MCF 10A (cell line): Measurements from ENCODE around the gene STOML3. TPM values are rescaled to one million over a fixed set of nuclear protein-coding genes. Genes with fewer than 3 reads are reported as not detected.

ENCODE experiments used
- BruUV-seq: library from RNA; stranded (reverse); fragments of 400-500 nt; replicated peaks from 2 replicates; lab custom pipeline; 2021; lab: Mats Ljungman, UMichigan
- CTCF ChIA-PET: fragments of 300-600 bp; sonication (Branson Sonifier 250); formaldehyde crosslinking; extraction: SDS; loops from one replicate; lab custom pipeline; 2021; ENCODE audit warnings: antibody characterized with exemption, inconsistent platforms; lab: Yijun Ruan, JAX
- POLR2A ChIA-PET: fragments of 300-600, 350-650 bp; sonication (Branson Sonifier 250); formaldehyde crosslinking; extraction: SDS; loops from one replicate; lab custom pipeline; 2020; ENCODE audit warnings: antibody characterized with exemption, inconsistent platforms; lab: Yijun Ruan, JAX
- DNase-seq: peaks from one replicate; pipeline ENCODE4 v3.0.0-alpha.2; 2018; ENCODE audit not compliant: unreplicated experiment
- H3K27ac Mint-ChIP-seq: one replicate; pipeline ENCODE4 v1.8.0; 2022; ENCODE audit warnings: mild to moderate bottlenecking, low read depth, mixed read lengths; ENCODE audit not compliant: unreplicated experiment
- H3K27me3 Mint-ChIP-seq: one replicate; pipeline ENCODE4 v1.8.0; 2022; ENCODE audit warnings: mixed read lengths; ENCODE audit not compliant: insufficient read depth, unreplicated experiment
- H3K36me3 Mint-ChIP-seq: one replicate; pipeline ENCODE4 v1.8.0; 2022; ENCODE audit warnings: mild to moderate bottlenecking, moderate library complexity, mixed read lengths; ENCODE audit not compliant: insufficient read depth, unreplicated experiment
- H3K4me1 Mint-ChIP-seq: one replicate; pipeline ENCODE4 v1.8.0; 2022; ENCODE audit warnings: mixed read lengths; ENCODE audit not compliant: insufficient read depth, unreplicated experiment
- H3K4me3 Mint-ChIP-seq: one replicate; pipeline ENCODE4 v1.8.0; 2022; ENCODE audit warnings: mild to moderate bottlenecking, moderate library complexity, mixed read lengths; ENCODE audit not compliant: unreplicated experiment
- H3K9me3 Mint-ChIP-seq: one replicate; pipeline ENCODE4 v1.8.0; 2022; ENCODE audit warnings: mixed read lengths; ENCODE audit not compliant: unreplicated experiment
- intact Hi-C: fragments of 100-400 bp; cut with micrococcal nuclease; formaldehyde crosslinking; loops from 2 replicates; pipeline ENCODE4 v1.14.1; 2022
- total RNA-seq: library from RNA; stranded (reverse); gene quantifications from 2 replicates; pipeline ENCODE4 v1.2.3, GENCODE V29; 2022
- TF ChIP-seq, protein P1 (sequence below): fragments of 200-600 bp; IDR thresholded peaks from one replicate; pipeline ENCODE4 v1.8.0; 2022; ENCODE audit warnings: antibody characterized with exemption, mild to moderate bottlenecking; ENCODE audit not compliant: unreplicated experiment

STOML3 gene
- total RNA-seq, 1 experiment from 2014 or later, result not detected

DNA sequence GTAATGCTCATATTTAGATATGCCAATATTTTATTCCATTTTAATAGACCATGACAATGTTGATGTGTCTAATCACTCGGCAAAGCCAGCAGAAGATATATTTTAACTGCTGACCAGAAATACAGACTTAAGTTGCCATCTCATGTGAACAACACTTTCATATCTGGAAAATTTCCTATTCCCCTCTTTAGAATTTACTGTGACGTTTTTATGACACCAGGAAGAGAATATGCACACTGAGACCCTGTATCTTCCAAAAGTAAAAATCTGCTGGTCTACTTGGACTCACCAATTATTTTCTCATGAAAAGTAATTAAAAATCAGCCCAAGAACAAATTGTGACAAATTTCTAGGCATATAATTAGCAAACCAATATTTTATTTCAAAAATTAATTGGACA is 45.2 kb upstream of the STOML3 start:
- H3K4me1 Mint-ChIP-seq, result peaks cover 6% of the 10 kb centered on the region
- CTCF ChIA-PET, result interaction anchor here (1.5 kb wide), 1 partner anchor 19 kb away, joined by 6 read pairs; no protein-coding TSS in a partner anchor
- intact Hi-C loops, result loop anchor here (5.0 kb wide), 1 partner anchor 577 kb away; no protein-coding TSS in a partner anchor
- TF ChIP-seq, protein P1, sequence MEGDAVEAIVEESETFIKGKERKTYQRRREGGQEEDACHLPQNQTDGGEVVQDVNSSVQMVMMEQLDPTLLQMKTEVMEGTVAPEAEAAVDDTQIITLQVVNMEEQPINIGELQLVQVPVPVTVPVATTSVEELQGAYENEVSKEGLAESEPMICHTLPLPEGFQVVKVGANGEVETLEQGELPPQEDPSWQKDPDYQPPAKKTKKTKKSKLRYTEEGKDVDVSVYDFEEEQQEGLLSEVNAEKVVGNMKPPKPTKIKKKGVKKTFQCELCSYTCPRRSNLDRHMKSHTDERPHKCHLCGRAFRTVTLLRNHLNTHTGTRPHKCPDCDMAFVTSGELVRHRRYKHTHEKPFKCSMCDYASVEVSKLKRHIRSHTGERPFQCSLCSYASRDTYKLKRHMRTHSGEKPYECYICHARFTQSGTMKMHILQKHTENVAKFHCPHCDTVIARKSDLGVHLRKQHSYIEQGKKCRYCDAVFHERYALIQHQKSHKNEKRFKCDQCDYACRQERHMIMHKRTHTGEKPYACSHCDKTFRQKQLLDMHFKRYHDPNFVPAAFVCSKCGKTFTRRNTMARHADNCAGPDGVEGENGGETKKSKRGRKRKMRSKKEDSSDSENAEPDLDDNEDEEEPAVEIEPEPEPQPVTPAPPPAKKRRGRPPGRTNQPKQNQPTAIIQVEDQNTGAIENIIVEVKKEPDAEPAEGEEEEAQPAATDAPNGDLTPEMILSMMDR, result no peak
- peak overlapping the region; percentile 35 for H3K27ac Mint-ChIP-seq
- POLR2A ChIA-PET, result interaction anchor here (0.7 to 2.3 kb wide), 12 partner anchors 8 to 1734 kb away, joined by 3 to 7 read pairs (median 4); no protein-coding TSS in a partner anchor
- peaks cover 6% of the 10 kb centered on the region for H3K36me3 Mint-ChIP-seq
- peak overlapping the region; percentile 97 for H3K4me3 Mint-ChIP-seq
- BruUV-seq, result no TSS peak
- no peaks in the 10 kb centered on the region for H3K9me3 Mint-ChIP-seq
- no peak for DNase-seq
- H3K27me3 Mint-ChIP-seq, result no peaks in the 10 kb centered on the region

DNA sequence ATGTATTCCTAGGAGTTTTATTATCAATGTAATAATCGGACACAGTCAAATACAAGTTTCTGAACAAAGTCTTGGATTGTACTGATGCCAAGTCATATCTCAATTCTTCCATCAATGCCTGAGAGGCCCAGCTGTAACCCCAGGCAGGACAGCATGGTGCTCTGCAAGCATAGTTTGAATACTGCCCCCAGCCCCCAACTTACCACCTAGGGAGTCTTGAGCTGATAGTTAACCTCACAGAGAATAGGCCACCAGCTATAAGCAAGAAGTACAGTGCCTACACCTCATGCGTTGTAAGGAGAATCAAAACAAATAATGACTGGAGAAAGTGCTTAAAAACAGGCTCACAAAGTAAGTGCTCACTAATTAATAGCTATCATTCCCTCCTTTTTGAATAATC is 44.6 kb upstream of the STOML3 start:
- ChIA-PET CTCF (no interaction called here), POLR2A (interaction anchor here (0.9 kb wide), 1 partner anchor 14 kb away, joined by 3 read pairs; no protein-coding TSS in a partner anchor)
- Mint-ChIP-seq H3K36me3 (peaks cover 6% of the 10 kb centered on the region), H3K9me3 (no peaks in the 10 kb centered on the region), H3K27ac (peak overlapping the region; percentile 35), H3K4me3 (peak overlapping the region; percentile 97), H3K27me3 (no peaks in the 10 kb centered on the region), H3K4me1 (peaks cover 6% of the 10 kb centered on the region)
- TF ChIP-seq, protein P1, result no peak
- DNase-seq, result no peak
- no TSS peak for BruUV-seq
- intact Hi-C loops, result loop anchor here (5.0 kb wide), 1 partner anchor 577 kb away; no protein-coding TSS in a partner anchor

DNA sequence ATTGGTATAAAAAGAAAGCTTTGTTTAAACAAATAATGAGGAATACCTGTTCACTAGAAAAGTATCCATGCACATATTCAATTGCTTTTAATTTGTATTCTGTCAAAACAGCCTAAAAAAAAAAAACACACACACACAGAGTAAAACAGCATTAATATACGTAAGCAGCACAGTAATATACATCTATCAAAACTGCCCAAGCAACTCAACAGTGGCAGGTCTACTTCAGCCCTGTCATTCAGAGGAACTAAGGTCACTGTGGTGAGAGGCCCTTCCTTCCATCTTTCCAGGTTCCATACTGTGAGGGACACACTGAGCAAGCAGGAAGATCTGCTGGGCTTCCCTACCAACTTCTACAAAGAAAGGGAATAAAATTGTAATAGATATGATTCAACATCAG is 43.5 kb upstream of the STOML3 start:
- H3K27me3 Mint-ChIP-seq, result no peaks in the 10 kb centered on the region
- POLR2A ChIA-PET, result interaction anchor here (1.5 kb wide), 1 partner anchor 10 kb away, joined by 4 read pairs; no protein-coding TSS in a partner anchor
- TF ChIP-seq, protein P1, result no peak
- H3K4me3 Mint-ChIP-seq, result peak overlapping the region; percentile 97
- intact Hi-C loops, result no loop called here
- H3K9me3 Mint-ChIP-seq, result no peaks in the 10 kb centered on the region
- H3K4me1 Mint-ChIP-seq, result peaks cover 6% of the 10 kb centered on the region
- H3K36me3 Mint-ChIP-seq, result peaks cover 6% of the 10 kb centered on the region
- BruUV-seq, result no TSS peak
- CTCF ChIA-PET, result interaction anchor here (0.6 to 0.8 kb wide), 4 partner anchors 14 to 1708 kb away, joined by 3 to 4 read pairs (median 3); no protein-coding TSS in a partner anchor
- no peak for DNase-seq
- H3K27ac Mint-ChIP-seq, result no peak overlapping the region

DNA sequence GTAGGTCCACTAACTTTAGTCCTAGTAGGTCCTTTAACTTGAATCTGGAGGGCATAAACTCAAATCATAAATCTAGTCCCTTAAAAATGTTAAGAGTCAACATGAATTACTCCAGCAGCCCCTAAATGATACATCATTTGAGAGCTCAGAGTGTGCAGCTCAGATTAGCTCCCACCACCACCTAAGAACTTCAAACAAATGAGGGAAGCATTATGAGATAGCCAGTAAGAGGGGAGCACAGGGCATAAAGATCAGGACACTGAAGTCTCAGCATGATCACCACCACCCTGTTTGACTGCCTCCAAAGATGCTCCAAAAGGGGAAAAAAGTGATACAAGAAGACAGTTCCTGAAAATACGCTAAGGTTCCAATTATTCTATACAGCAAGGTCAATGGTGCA is 41.5 kb upstream of the STOML3 start:
- no peak for DNase-seq
- intact Hi-C loops, result no loop called here
- POLR2A ChIA-PET, result no interaction called here
- BruUV-seq, result no TSS peak
- CTCF ChIA-PET, result interaction anchor here (0.7 to 1.0 kb wide), 2 partner anchors 16 to 482 kb away, joined by 3 read pairs; no protein-coding TSS in a partner anchor
- no peaks in the 10 kb centered on the region for H3K9me3 Mint-ChIP-seq
- TF ChIP-seq, protein P1, result no peak
- no peak overlapping the region for H3K4me3 Mint-ChIP-seq
- peaks cover 6% of the 10 kb centered on the region for H3K4me1 Mint-ChIP-seq
- H3K27me3 Mint-ChIP-seq, result no peaks in the 10 kb centered on the region
- no peak overlapping the region for H3K27ac Mint-ChIP-seq
- H3K36me3 Mint-ChIP-seq, result peaks cover 16% of the 10 kb centered on the region
